Esophagus muscularis mucosa (tissue), 4 donors: ENCODE measurements around the gene CTDSPL. TPM values are rescaled to one million over a fixed set of nuclear protein-coding genes. Genes with fewer than 3 reads are reported as not detected.

Experiments used
- DNase-seq: peaks from one replicate; pipeline ENCODE4 v3.0.0-alpha.2; 2017; ENCODE audit errors: extremely low spot score
- H3K27ac ChIP-seq, 4 donors: fragments of 200-600 bp; sonication (generic); replicated peaks in 1 of 4; 1 replicate in 3 of 4; 2 replicates in 1 of 4; pipeline ENCODE4 v1.5.1; 2016 to 2019; ENCODE audit warnings: mild to moderate bottlenecking in 1 of 4
- H3K27me3 ChIP-seq, 4 donors: fragments of 200-600 bp; sonication (generic); one replicate each; pipeline versions ENCODE4 v1.5.1 to v1.6.0; 2016 to 2019
- H3K36me3 ChIP-seq, 4 donors: fragments of 200-600 bp; sonication (generic); one replicate each; pipeline ENCODE4 v1.5.1; 2016 to 2019
- H3K4me1 ChIP-seq, 4 donors: fragments of 200-600 bp; sonication (generic); one replicate each; pipeline ENCODE4 v1.5.1; 2016 to 2019
- H3K4me3 ChIP-seq, 4 donors: fragments of 200-600 bp; sonication (generic); 1 replicate in 2 of 4; 2 replicates in 2 of 4; pipeline ENCODE4 v1.5.1; 2016 to 2019; ENCODE audit warnings: mild to moderate bottlenecking in 4 of 4, moderate library complexity in 1 of 4
- H3K9me3 ChIP-seq, 4 donors: fragments of 200-600 bp; sonication (generic); 1 replicate in 3 of 4; 2 replicates in 1 of 4; pipeline ENCODE4 v1.5.1; 2016 to 2019
- CTCF ChIP-seq, 3 experiments: fragments of 200-600 bp in 2 of 3; fragments of 450-650 bp in 1 of 3; sonication (generic) in 2 of 3; IDR thresholded peaks; one replicate each; pipeline ENCODE4 v1.5.1; 2017 to 2019; ENCODE audit warnings: antibody characterized with exemption in 3 of 3, mild to moderate bottlenecking in 2 of 3, moderate library complexity in 1 of 3
- EP300 ChIP-seq: sonication (generic); formaldehyde crosslinking; IDR thresholded peaks from one replicate; pipeline ENCODE4 v1.6.1; 2017; ENCODE audit warnings: antibody characterized with exemption
- POLR2A ChIP-seq: fragments of 450-650 bp; IDR thresholded peaks from one replicate; pipeline ENCODE4 v1.6.1; 2017; ENCODE audit warnings: antibody characterized with exemption, moderate library complexity, mild to moderate bottlenecking, low read depth
- POLR2AphosphoS5 ChIP-seq, 2 donors: sonication (generic); formaldehyde crosslinking; IDR thresholded peaks; one replicate each; pipeline ENCODE4 v1.6.1; 2017; ENCODE audit warnings: antibody characterized with exemption in 2 of 2
- WGBS: methylation state at CpG from one replicate; pipeline ENCODE4 v1.1.5; 2018; 5-methylcytosine and 5-hydroxymethylcytosine counted together
- intact Hi-C: fragments of 100-400 bp; cut with DNase I; formaldehyde crosslinking; loops from one replicate; pipeline ENCODE4 v1.15.1; 2023
- total RNA-seq, 4 donors: library from RNA; depleted of rRNA; stranded (reverse); fragments of >200 nt; gene quantifications; one replicate each; pipeline versions ENCODE4 v1.1.0 to v1.2.1, GENCODE V29; 2016

The CTDSPL gene
- total RNA-seq, 4 donors from 2014 or later, result 39.9 to 60.6 (median 54.6) TPM

DNA sequence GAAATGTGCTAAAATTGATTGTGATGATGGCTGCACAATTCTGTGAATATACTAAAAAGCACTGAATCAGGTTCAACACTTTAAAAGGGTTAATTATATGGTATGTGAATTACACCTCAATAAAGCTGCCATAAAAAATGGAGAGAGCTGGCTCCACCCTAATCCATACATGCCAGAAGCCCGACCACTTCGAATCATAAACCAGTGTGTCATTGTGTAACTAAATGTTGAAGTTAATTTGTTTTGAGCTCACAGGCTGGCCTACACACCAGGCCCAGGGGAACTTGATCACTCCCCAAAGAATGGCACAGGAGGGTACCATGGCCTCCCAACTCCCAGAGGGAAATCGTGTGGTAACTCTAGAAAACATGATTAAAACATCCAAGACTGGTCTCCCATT, 153.8 kb downstream of the CTDSPL start:
- no peak for DNase-seq
- intact Hi-C loops, result no loop called here
- H3K36me3 ChIP-seq, result peaks cover 31 to 84% (median 66%) of the 10 kb centered on the region in 4 donors
- no peak overlapping the region for H3K27ac ChIP-seq
- H3K27me3 ChIP-seq, result no peaks in the 10 kb centered on the region
- no peak for TF ChIP-seq CTCF (IDR thresholded peaks at IDR 0.05)
- TF ChIP-seq POLR2AphosphoS5 (IDR thresholded peaks at IDR 0.05), result no peak
- TF ChIP-seq POLR2A, result no peak
- TF ChIP-seq EP300, result no peak
- no peaks in the 10 kb centered on the region for H3K4me1 ChIP-seq
- H3K4me3 ChIP-seq, result no peak overlapping the region
- peaks cover 0 to 9% (median 3%) of the 10 kb centered on the region in 4 donors for H3K9me3 ChIP-seq
- 85% methylated on average over 3 of the region's 3 CpGs for WGBS

DNA sequence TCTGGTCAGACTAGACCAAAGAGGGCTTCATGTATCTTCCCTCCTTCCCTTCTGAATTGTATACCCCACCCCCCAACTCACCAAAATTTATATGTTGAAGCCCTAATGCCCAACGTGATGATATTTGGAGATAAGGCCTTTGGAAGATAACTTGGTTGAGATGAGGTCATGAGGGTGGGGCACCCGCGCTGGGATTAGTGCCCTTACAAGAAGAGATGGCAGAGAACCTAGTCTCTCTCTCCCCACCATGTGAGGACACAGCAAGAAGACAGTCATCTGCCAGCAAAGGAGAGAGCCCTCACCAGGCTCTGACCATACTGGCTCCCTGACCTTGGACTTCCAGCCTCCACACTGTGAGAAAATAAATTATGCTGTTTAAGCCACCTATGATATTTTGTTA, 154.3 kb downstream of the CTDSPL start:
- H3K9me3 ChIP-seq, result peaks cover 0 to 9% (median 3%) of the 10 kb centered on the region in 4 donors
- no peak overlapping the region for H3K27ac ChIP-seq
- WGBS, result 87% methylated on average over 2 of the region's 3 CpGs
- no peaks in the 10 kb centered on the region for H3K27me3 ChIP-seq
- TF ChIP-seq CTCF (IDR thresholded peaks at IDR 0.05), result no peak
- TF ChIP-seq POLR2AphosphoS5 (IDR thresholded peaks at IDR 0.05), result no peak
- TF ChIP-seq POLR2A, result no peak
- no peak for TF ChIP-seq EP300
- no peak overlapping the region for H3K4me3 ChIP-seq
- H3K4me1 ChIP-seq, result no peaks in the 10 kb centered on the region
- intact Hi-C loops, result no loop called here
- no peak for DNase-seq
- H3K36me3 ChIP-seq, result peaks cover 28 to 79% (median 62%) of the 10 kb centered on the region in 4 donors

GRCh38 chr3:38016410-38016809, 154.7 kb downstream of the CTDSPL start:
- H3K4me1 ChIP-seq, result no peaks in the 10 kb centered on the region
- H3K27ac ChIP-seq, result no peak overlapping the region
- intact Hi-C loops, result no loop called here
- no peak for DNase-seq
- WGBS, result 96% methylated on average over 13 of the region's 13 CpGs
- peaks cover 0 to 9% (median 3%) of the 10 kb centered on the region in 4 donors for H3K9me3 ChIP-seq
- no peak overlapping the region for H3K4me3 ChIP-seq
- peaks cover 24 to 74% (median 57%) of the 10 kb centered on the region in 4 donors for H3K36me3 ChIP-seq
- H3K27me3 ChIP-seq, result no peaks in the 10 kb centered on the region
- TF ChIP-seq POLR2AphosphoS5 (IDR thresholded peaks at IDR 0.05) (no peak), POLR2A (no peak), EP300 (no peak), CTCF (IDR thresholded peaks at IDR 0.05) (no peak)

DNA sequence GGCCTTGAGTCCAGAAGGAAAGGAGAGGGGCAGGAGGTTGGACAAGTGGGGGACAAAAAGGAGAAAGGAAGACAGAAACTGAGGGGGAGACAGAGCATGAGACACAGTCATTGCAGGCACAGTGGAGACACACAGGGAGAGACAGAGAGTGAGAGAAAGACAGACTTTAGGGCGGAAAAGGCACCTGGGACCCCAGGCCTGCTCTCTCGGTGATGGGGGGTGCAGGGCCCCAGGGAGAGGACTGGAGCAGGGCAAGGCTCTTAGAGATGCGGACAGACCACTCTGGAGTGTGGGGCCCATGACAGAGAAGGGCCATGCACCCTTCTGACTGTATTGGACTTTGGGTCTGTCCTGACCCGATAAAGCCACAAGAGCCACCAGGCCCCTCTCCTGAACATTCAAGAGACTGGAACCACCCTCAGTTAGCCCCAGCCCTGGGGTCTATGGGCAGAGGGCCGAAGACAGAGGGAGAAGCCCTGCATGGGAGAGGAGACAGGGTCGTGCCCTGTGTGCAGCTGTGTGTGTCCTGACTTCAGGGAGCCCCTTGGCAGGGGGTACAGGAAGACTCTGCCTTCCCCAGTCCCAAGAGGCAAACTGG, 155.3 kb downstream of the CTDSPL start:
- TF ChIP-seq CTCF (IDR thresholded peaks at IDR 0.05) (no peak), POLR2AphosphoS5 (IDR thresholded peaks at IDR 0.05) (no peak), POLR2A (no peak), EP300 (no peak)
- Histone ChIP-seq H3K36me3 (peaks cover 24 to 71% (median 55%) of the 10 kb centered on the region in 4 donors), H3K27me3 (no peaks in the 10 kb centered on the region), H3K4me3 (no peak overlapping the region), H3K9me3 (peaks cover 0 to 9% (median 3%) of the 10 kb centered on the region in 4 donors), H3K27ac (no peak overlapping the region), H3K4me1 (no peaks in the 10 kb centered on the region)
- no peak for DNase-seq
- intact Hi-C loops, result no loop called here
- whole genome bisulfite sequencing, result 89% methylated on average over 5 of the region's 6 CpGs
